ENCODE data around the gene ZP2. TPM values are rescaled to one million over a fixed set of nuclear protein-coding genes. Genes with fewer than 3 reads are reported as not detected.

The ZP2 gene
- total RNA-seq, 1 donor from 2014 or later: not detected

DNA sequence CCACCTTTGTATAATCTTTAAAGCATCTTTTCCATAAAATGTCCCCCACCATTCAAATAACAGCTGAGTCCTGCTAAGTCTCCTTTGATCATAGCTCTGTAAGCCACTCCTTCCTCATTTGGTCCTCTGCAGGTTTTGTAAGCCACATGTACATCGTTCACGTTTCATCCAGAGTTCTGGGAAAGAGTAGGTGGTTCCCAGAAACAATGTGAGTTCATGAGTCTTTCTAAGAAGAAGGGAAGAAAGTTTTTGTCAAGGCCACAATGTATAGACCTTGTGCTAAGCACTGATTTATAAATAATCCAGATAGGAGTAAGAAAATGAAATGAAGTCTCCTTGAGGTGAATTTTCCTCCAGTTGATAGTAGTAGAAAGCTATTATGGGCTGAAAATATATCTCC lies 13.4 kb upstream of the ZP2 start:
- intact Hi-C loops (cut with DNase I): no loop called here
- Histone ChIP-seq H3K4me1 (no peaks in the 10 kb centered on the region), H3K27me3 (no peaks in the 10 kb centered on the region), H3K27ac (no peak overlapping the region), H3K36me3 (no peaks in the 10 kb centered on the region), H3K9me3 (no peaks in the 10 kb centered on the region), H3K4me3 (no peak overlapping the region)
- no peak for DNase-seq (ENCODE audit: low spot score in 2 of 2)
- no peak for TF ChIP-seq CTCF (IDR thresholded peaks at IDR 0.05)

DNA sequence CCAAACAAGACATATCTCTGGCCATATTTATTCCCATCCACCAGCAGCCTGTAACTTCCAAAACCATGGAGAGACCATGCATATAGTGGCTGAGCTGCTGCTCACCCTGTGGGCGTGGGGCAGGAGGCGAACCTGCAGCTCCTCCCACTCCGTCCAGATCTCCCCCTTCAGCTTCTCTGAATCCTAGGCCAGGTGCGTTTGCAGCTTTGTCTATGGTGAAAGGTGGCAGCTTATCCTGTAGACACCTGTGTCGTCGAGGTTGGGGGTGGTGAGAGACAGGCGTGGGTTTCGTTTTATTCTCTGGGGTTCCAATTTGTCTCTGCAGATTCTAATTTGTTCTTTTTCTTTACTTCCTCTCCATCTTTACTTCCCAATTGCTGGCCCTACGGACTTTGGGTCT lies 12.4 kb upstream of the ZP2 start:
- H3K4me3 ChIP-seq: no peak overlapping the region
- DNase-seq (ENCODE audit: low spot score in 2 of 2): no peak
- no peaks in the 10 kb centered on the region for H3K27me3 ChIP-seq
- H3K27ac ChIP-seq: no peak overlapping the region
- intact Hi-C loops (cut with DNase I): no loop called here
- TF ChIP-seq CTCF (IDR thresholded peaks at IDR 0.05): no peak
- no peaks in the 10 kb centered on the region for H3K4me1 ChIP-seq
- H3K36me3 ChIP-seq: no peaks in the 10 kb centered on the region
- no peaks in the 10 kb centered on the region for H3K9me3 ChIP-seq

GRCh38 chr16:21222495-21223337 lies 11.3 kb upstream of the ZP2 start:
- Histone ChIP-seq H3K36me3 (no peaks in the 10 kb centered on the region), H3K9me3 (no peaks in the 10 kb centered on the region), H3K4me3 (no peak overlapping the region), H3K27ac (no peak overlapping the region), H3K4me1 (no peaks in the 10 kb centered on the region), H3K27me3 (no peaks in the 10 kb centered on the region)
- no peak for TF ChIP-seq CTCF (IDR thresholded peaks at IDR 0.05)
- DNase-seq (ENCODE audit: low spot score in 2 of 2): no peak
- intact Hi-C loops (cut with DNase I): no loop called here

GRCh38 chr16:21219551-21219950 lies 8.2 kb upstream of the ZP2 start:
- intact Hi-C loops (cut with DNase I): no loop called here
- no peaks in the 10 kb centered on the region for H3K4me1 ChIP-seq
- H3K4me3 ChIP-seq: no peak overlapping the region
- DNase-seq (ENCODE audit: low spot score in 2 of 2): no peak
- H3K36me3 ChIP-seq: no peaks in the 10 kb centered on the region
- H3K9me3 ChIP-seq: no peaks in the 10 kb centered on the region
- no peak for TF ChIP-seq CTCF (IDR thresholded peaks at IDR 0.05)
- no peaks in the 10 kb centered on the region for H3K27me3 ChIP-seq
- no peak overlapping the region for H3K27ac ChIP-seq

GRCh38 chr16:21218153-21218552 lies 6.8 kb upstream of the ZP2 start:
- H3K4me1 ChIP-seq: no peaks in the 10 kb centered on the region
- DNase-seq (ENCODE audit: low spot score in 2 of 2): no peak
- H3K27ac ChIP-seq: no peak overlapping the region
- no peaks in the 10 kb centered on the region for H3K36me3 ChIP-seq
- intact Hi-C loops (cut with DNase I): no loop called here
- H3K9me3 ChIP-seq: no peaks in the 10 kb centered on the region
- no peaks in the 10 kb centered on the region for H3K27me3 ChIP-seq
- H3K4me3 ChIP-seq: no peak overlapping the region
- TF ChIP-seq CTCF (IDR thresholded peaks at IDR 0.05): no peak

Data from ascending aorta (tissue), 2 donors.